Muscle of leg (tissue), 11 donors: Measurements from ENCODE around the gene DGLUCY. TPM values are rescaled to one million over a fixed set of nuclear protein-coding genes. Genes with fewer than 3 reads are reported as not detected.
"Not testable (repeated sequence)": the region's sequence is repeated elsewhere in the genome, so short reads cannot be mapped to it uniquely, and the experiment has no call there.

Experiments used
- DNase-seq: peaks from one replicate; pipeline ENCODE4 v3.0.0; 2013
- H3K27ac ChIP-seq: one replicate; pipeline ENCODE4 v1.5.1; 2013; ENCODE audit warnings: mild to moderate bottlenecking, low read length, control low read depth
- H3K27me3 ChIP-seq: one replicate; pipeline ENCODE4 v1.6.1; 2013; ENCODE audit warnings: low read length; ENCODE audit not compliant: control insufficient read depth, insufficient read depth
- H3K36me3 ChIP-seq: one replicate; pipeline ENCODE4 v1.6.1; 2013; ENCODE audit warnings: low read length; ENCODE audit not compliant: control insufficient read depth, insufficient read depth
- H3K4me1 ChIP-seq: one replicate; pipeline ENCODE4 v1.6.1; 2013; ENCODE audit warnings: low read length; ENCODE audit not compliant: control insufficient read depth, insufficient read depth
- H3K4me3 ChIP-seq: one replicate; pipeline ENCODE4 v1.5.1; 2013; ENCODE audit warnings: low read length, control low read depth
- H3K9me3 ChIP-seq: replicated peaks from 2 replicates; pipeline ENCODE4 v1.6.1; 2013; ENCODE audit warnings: low read depth, low read length; ENCODE audit not compliant: control insufficient read depth
- WGBS: methylation state at CpG from one replicate; pipeline ENCODE4 v1.1.5; 2013; ENCODE audit warnings: missing lambda C conversion rate; ENCODE audit not compliant: insufficient coverage; 5-methylcytosine and 5-hydroxymethylcytosine counted together
- polyA plus RNA-seq, 8 donors: library from polyadenylated mRNA; unstranded; fragments of 120-200 nt; gene quantifications; one replicate each; pipeline versions ENCODE4 v1.2.1 to v1.2.3, GENCODE V29; 2013; ENCODE audit warnings: inconsistent platforms in 1 of 8, low replicate concordance in 1 of 8; ENCODE audit not compliant: insufficient read length in 8 of 8, insufficient read depth in 1 of 8
- total RNA-seq: library from RNA; stranded (reverse); fragments of 120-200 nt; gene quantifications from one replicate; pipeline ENCODE4 v1.2.4, GENCODE V29; 2013

DGLUCY gene
- total and polyA plus RNA-seq, 9 donors: 22.8 to 29.2 (median 25.9) TPM

GRCh38 chr14:91117960-91118359 lies 4.1 kb downstream of the DGLUCY start:
- DNase-seq: no peak
- Histone ChIP-seq H3K36me3 (peaks cover 8% of the 10 kb centered on the region), H3K4me3 (no peak overlapping the region), H3K4me1 (peaks cover 27% of the 10 kb centered on the region), H3K27me3 (no peaks in the 10 kb centered on the region), H3K9me3 (no peaks in the 10 kb centered on the region), H3K27ac (no peak overlapping the region)
- WGBS: no CpG with 5 or more reads among the region's 5 CpGs

- peaks cover 27% of the 10 kb centered on the region for H3K4me1 ChIP-seq
- H3K9me3 ChIP-seq: no peaks in the 10 kb centered on the region
- no peak overlapping the region for H3K4me3 ChIP-seq
- H3K36me3 ChIP-seq: peaks cover 8% of the 10 kb centered on the region
- WGBS: no CpG with 5 or more reads among the region's 2 CpGs
- H3K27me3 ChIP-seq: no peaks in the 10 kb centered on the region
- DNase-seq: no peak
- H3K27ac ChIP-seq: no peak overlapping the region
These were observed 4.7 kb downstream of the DGLUCY start for GRCh38 chr14:91118511-91119068.

GRCh38 chr14:91119556-91120311 lies 5.9 kb downstream of the DGLUCY start:
- no peak for DNase-seq
- Histone ChIP-seq H3K36me3 (peaks cover 8% of the 10 kb centered on the region), H3K4me3 (no peak overlapping the region), H3K4me1 (peaks cover 19% of the 10 kb centered on the region), H3K27me3 (no peaks in the 10 kb centered on the region), H3K9me3 (no peaks in the 10 kb centered on the region), H3K27ac (no peak overlapping the region)
- WGBS: 89% methylated on average over 5 of the region's 8 CpGs

GRCh38 chr14:91123201-91123600 lies 9.3 kb downstream of the DGLUCY start:
- WGBS: 34% methylated on average over 7 of the region's 8 CpGs
- Histone ChIP-seq H3K4me3 (no peak overlapping the region), H3K27ac (no peak overlapping the region), H3K4me1 (peaks cover 6% of the 10 kb centered on the region), H3K27me3 (no peaks in the 10 kb centered on the region), H3K36me3 (peaks cover 25% of the 10 kb centered on the region), H3K9me3 (peaks cover 3% of the 10 kb centered on the region)
- DNase-seq: peak; percentile 33

GRCh38 chr14:91124406-91125270 lies 10.8 kb downstream of the DGLUCY start:
- H3K9me3 ChIP-seq, DNase-seq, H3K4me1 ChIP-seq, H3K27ac ChIP-seq, H3K27me3 ChIP-seq, H3K4me3 ChIP-seq: not testable (repeated sequence)
- 100% methylated on average over 1 of the region's 5 CpGs for WGBS
- H3K36me3 ChIP-seq: peaks cover 19% of the 10 kb centered on the region

- Histone ChIP-seq H3K27ac (no peak overlapping the region), H3K36me3 (peaks cover 16% of the 10 kb centered on the region), H3K9me3 (peaks cover 3% of the 10 kb centered on the region), H3K4me1 (peaks cover 6% of the 10 kb centered on the region), H3K4me3 (no peak overlapping the region), H3K27me3 (no peaks in the 10 kb centered on the region)
- no peak for DNase-seq
- 93% methylated on average over 5 of the region's 7 CpGs for WGBS
These were observed 11.4 kb downstream of the DGLUCY start for GRCh38 chr14:91125271-91125660.

- Histone ChIP-seq H3K4me3 (no peak overlapping the region), H3K9me3 (peaks cover 3% of the 10 kb centered on the region), H3K27ac (no peak overlapping the region), H3K36me3 (peaks cover 16% of the 10 kb centered on the region), H3K4me1 (peaks cover 6% of the 10 kb centered on the region), H3K27me3 (no peaks in the 10 kb centered on the region)
- WGBS: 100% methylated on average over 1 of the region's 4 CpGs
- DNase-seq: no peak
These were observed 11.9 kb downstream of the DGLUCY start for GRCh38 chr14:91125801-91126200.

GRCh38 chr14:91126761-91127160 lies 12.9 kb downstream of the DGLUCY start:
- Histone ChIP-seq H3K4me3 (no peak overlapping the region), H3K4me1 (peaks cover 6% of the 10 kb centered on the region), H3K36me3 (peaks cover 17% of the 10 kb centered on the region), H3K27ac (no peak overlapping the region), H3K27me3 (no peaks in the 10 kb centered on the region), H3K9me3 (peaks cover 3% of the 10 kb centered on the region)
- no peak for DNase-seq
- WGBS: no CpG with 5 or more reads among the region's 2 CpGs

- no peak overlapping the region for H3K4me3 ChIP-seq
- H3K36me3 ChIP-seq: peaks cover 23% of the 10 kb centered on the region
- no peak overlapping the region for H3K27ac ChIP-seq
- H3K27me3 ChIP-seq: no peaks in the 10 kb centered on the region
- H3K4me1 ChIP-seq: peaks cover 6% of the 10 kb centered on the region
- peaks cover 3% of the 10 kb centered on the region for H3K9me3 ChIP-seq
- WGBS: 58% methylated on average over 5 of the region's 8 CpGs
- DNase-seq: no peak
These were observed 13.5 kb downstream of the DGLUCY start for GRCh38 chr14:91127401-91127801.

- H3K36me3 ChIP-seq: peaks cover 27% of the 10 kb centered on the region
- peaks cover 5% of the 10 kb centered on the region for H3K4me1 ChIP-seq
- peaks cover 3% of the 10 kb centered on the region for H3K9me3 ChIP-seq
- no CpG with 5 or more reads among the region's 4 CpGs for WGBS
- no peak overlapping the region for H3K27ac ChIP-seq
- no peaks in the 10 kb centered on the region for H3K27me3 ChIP-seq
- no peak for DNase-seq
- H3K4me3 ChIP-seq: no peak overlapping the region
These were observed 14.1 kb downstream of the DGLUCY start for GRCh38 chr14:91127924-91128323.
